HG03460 (cell line): ENCODE data around the gene GGT7.
A peak's percentile ranks its signal among the peaks of the same experiment; 100 is the strongest.
"Not testable (repeated sequence)": the region's sequence is repeated elsewhere in the genome, so short reads cannot be mapped to it uniquely, and the experiment has no call there.

Source experiments
- ATAC-seq: cut with Tn5 transposase; IDR thresholded peaks from one replicate; pipeline ENCODE4 v1.9.1; 2021; ENCODE audit not compliant: unreplicated experiment

Gene GGT7

GRCh38 chr20:34850969-34851368 is 21.7 kb downstream of the GGT7 start:
- ATAC-seq, result no peak

DNA sequence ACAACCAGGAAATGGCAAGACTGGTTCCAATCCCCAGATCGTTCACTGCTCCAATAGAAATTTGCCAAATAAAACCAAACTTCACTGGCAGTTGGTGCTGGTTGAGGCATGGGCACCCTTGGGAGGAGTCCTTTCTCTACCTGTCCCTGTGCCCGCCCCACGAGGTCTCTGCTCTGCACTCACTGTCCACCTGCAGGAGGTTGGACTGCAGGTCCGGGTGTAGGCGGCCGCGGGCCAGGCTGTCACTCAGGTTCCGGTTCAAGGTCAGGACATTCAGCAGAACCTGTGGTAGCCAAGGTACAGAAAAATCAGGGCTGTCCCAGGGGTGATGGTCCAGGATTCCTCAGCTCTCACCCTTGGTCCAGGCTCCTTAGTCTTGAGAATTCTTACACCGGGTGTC is 22.9 kb downstream of the GGT7 start:
- ATAC-seq, result no peak

DNA sequence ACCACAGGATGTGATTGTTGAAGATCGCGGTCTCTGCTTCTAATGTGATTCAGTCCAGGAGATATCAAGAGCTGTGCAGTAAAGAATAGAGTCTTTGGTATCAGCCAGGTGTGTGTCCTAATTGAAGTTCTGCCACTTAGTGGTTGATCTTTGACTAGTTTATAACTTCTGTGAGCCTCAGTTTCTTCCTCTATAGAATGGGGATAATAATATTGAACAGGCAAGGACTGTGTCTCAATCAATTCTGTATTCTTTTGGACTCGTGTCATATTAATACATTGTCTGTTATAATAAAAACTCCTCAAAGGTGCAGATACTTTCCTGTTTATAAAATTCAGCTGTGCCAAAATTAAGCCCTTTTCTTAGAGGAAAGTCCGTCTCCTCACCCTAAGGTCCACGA is 24.1 kb downstream of the GGT7 start:
- no peak for ATAC-seq

DNA sequence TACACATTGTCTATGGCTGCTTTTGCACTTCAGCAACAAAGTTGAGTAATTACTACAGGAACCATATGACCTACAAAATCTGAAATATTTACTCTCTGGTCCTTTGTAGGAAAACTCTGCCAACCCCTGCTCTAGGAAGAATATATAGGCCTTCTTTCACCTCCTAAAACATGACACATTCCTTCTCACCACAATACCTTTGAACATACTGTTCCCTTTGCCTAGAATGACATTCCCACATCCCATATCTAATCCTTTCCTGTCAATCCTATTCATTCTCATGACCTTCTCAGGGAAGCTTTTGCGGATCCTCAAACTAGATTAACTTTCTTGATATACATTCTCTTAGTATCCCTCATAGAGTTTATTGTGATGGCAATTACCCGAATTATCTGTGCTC is 29.2 kb downstream of the GGT7 start:
- no peak for ATAC-seq

DNA sequence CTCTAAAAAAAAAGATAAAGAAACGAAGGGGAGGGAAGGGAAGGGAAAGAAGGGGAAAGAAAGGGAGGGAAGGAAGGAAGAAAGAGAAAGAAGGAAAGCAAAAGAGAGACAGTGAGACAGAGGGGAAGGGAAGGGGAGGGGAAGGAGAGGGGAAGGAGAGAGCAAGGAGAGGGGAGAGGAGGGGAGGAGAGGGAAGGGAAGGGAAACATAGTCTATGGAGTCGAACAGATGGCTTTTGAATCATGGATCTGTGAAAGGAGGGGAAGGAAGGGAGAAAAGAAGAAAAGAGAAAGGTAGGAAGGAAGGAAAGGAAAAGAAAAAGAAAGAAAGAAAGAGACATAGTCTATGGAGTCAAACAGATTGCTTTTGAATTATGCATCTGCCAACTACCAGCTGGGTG is 30.5 kb downstream of the GGT7 start:
- ATAC-seq, result no peak

DNA sequence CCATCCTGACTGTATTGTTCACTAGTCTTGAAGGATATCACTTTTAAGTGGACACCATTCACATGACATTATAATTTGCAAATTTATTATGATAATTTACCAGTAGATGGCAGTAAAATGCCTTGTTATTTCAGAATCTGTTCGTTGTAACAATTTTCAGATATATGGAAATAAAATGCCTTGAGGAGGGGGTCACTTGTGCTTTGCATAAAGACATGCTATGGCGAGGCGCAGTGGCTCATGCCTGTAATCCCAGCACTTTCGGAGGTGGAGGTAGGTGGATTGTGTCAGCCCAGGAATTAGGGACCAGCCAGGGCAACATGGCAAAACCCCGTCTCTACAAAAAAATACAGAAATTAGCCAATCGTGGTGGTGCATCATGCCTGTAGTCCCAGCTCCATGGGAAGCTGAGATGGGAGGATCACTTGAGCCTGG is 38.2 kb downstream of the GGT7 start:
- ATAC-seq, result no peak

DNA sequence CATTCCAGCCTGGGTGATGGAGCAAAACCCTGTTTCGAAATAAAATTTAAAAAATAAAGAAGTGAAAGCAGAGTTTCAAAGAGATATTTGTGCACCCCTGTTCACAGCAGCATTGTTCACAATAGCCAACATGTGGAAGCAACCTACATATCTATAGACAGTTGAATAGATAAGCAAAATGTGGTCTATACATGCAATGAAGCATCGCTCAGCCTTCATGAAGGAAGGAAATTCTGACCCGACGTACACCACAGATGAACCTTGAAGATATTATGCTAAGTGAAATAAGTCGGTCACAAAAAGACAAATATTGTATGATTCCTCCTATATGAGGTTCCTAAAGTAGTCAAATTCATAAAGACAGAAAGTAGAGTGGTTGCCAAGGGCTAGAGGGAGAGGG is 40.7 kb downstream of the GGT7 start:
- ATAC-seq, result no peak

DNA sequence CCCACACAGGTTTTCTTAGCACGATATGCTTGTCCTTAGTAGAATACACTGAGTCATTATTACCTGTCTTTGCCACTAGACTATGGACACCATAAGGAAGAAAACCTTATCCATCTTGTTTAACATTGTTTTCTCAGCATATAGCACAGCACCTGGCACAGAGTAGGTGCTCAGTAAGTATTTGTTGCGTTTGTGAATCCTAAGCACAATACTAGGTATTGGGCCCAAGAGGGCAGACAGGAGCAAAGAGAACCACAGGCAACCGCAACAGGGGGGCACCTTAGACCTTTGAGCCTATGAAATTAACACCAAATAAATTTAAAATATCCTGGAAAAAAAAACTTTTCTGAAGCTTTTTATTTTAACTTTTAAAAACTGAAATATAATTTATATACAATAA is 43.5 kb downstream of the GGT7 start:
- no peak for ATAC-seq

- peak; percentile 50 for ATAC-seq
Observed at GRCh38 chr20:34825530-34826362, 46.9 kb downstream of the GGT7 start, which contains the start of gene NCOA6. Gene NCOA6 (minus strand): TSS chr20:34825651. CDS start chr20:34782355, 43,296 bp downstream.

DNA sequence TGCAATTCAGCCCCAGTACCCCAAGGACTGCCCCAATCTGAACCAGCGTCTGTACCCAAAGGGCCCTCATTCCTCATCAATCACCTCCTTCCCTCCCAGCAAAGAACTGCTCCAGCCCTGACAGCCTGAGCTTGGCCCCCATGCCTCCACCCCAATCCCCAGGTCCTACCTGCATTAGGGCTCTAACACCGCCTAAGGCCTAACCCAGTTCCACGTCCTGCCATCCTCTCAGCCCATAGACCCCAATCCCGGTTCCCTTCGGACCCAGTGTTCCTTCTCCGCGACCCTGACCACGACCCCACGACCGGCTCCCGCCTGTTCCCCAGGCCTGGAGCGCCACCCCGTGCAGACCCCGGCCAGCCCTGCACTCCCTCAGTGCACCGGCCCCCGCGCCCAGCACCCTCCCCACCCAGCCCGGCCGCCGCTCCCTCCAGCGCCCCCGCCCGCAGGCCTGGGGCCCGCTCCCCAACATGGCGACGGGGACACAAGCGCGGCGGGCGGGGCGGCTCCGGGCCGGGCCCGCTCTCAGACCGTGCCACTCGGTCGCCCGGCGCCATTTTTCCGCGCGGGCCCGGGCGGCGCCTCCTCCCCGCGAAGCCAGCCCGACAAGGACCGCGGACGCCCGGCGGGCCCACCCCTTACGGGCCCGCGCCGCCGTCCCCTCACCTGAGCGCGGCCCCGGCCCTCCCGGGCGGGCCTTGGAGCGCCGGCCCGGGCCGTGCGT is 47.7 kb downstream of the GGT7 start:
- ATAC-seq, result peak; percentile 72

GRCh38 chr20:34824452-34824805 is 48.2 kb downstream of the GGT7 start:
- ATAC-seq, result peak; percentile 55

- ATAC-seq, result no peak
Observed at GRCh38 chr20:34824026-34824425, 48.6 kb downstream of the GGT7 start.

DNA sequence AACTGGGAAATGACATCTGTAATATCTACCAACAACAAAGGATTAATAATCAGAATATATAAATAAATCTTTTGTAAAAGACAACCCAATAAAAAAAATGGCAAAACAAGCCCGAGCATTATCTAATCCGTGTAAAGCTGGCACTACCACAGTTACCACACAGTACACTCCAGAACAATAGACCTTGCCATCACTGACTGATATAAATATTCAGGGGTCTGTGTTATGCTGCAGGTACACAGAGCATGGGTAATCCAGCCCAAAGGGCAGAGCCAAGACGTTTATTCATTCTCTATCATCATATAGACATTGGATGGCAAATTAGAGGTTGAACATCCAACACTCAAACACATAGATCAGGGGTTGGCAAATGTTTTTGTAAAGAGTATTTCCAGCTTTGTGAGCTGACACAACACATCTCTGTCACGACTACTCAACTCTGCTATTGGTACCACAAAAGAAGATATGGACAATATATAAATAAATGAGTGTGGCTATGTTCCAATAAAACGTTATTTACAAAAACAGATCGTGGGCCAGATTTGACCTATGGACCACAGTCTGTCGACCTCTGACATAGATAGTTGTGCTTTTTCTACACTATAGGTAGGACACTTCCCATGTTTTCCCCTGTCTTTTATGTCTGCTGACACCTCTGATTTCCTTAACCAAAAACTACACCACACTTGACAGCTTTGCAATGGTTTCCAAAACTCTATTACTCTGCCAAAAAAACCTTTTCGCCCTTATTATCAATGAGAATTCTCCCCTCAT is 51.7 kb downstream of the GGT7 start:
- no peak for ATAC-seq

DNA sequence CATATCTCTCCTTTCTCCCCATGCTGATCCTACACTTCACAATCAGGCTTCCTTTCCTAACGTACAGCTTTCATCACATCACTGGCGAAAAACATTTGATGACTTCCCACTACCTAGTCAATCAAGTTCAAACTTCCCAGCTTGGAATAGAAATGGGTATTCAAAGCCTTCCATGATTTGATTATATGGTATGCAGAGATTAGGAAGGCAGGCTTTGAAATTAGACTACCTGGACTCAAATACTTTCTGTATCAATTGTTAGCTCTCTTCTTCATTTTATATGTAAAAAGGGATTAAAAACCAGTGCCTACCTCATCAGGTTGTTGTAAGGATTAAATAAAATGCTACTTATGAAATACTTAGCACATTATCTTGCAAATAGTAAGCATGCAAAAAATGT is 54.9 kb downstream of the GGT7 start:
- no peak for ATAC-seq

DNA sequence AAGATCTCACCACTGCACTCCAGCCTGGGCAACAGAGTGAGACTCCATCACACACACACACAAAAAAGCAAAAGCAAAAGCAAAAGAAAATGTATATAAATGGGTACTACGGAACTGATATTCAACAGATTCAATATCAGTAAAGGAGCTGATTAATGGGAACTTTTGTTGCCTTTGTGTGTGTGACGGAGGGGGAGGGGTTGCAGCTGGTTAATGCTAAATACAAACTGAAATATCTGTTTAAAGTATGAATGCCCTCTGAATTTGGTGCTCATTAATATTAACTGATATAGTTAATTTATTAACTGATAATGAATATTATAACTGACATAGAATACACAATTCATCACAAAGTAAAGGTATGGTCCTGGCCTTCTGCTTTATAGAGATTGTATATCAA is 55.6 kb downstream of the GGT7 start:
- no peak for ATAC-seq

DNA sequence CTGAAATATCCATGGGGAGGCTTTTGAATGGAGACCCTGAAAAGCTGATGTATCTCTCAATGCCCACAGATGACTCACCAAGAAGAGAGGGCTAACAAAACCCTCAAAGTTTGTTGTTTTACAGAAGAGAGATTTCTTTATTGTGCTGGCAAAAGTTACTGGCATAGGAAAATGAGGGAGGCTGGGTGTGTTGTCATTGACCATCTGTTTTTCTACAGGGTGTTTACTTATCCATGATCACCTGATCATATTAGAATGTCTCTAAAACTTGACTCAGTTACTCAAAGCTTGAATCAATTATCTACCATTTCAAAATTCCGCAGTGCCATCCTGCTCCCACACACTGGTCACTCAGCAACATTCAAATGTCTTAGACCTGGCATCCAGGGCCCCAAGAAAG is 57.0 kb downstream of the GGT7 start:
- ATAC-seq, result no peak

GRCh38 chr20:34808583-34808982 is 64.1 kb downstream of the GGT7 start:
- ATAC-seq, result no peak

GRCh38 chr20:34807944-34808465 is 64.7 kb downstream of the GGT7 start:
- not testable (repeated sequence) for ATAC-seq

DNA sequence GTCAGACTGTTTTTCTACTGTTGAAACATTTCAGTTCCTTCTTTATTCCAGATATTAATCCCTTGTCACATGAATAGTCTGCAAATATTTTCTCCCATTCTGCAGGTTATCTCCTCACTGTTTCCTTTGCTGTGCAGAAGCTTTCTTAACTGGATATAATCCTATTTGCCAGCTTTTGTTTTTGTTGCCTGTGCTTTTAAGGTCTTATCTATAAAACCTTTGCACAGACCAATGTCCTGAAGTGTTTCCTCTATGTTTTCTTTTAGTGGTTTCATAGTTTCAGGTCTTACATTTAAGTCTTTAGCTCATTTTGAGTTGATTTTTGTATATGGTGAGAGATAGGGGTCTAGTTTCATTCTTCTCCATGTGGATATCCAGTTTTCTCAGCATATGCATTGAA is 66.4 kb downstream of the GGT7 start:
- ATAC-seq, result no peak

DNA sequence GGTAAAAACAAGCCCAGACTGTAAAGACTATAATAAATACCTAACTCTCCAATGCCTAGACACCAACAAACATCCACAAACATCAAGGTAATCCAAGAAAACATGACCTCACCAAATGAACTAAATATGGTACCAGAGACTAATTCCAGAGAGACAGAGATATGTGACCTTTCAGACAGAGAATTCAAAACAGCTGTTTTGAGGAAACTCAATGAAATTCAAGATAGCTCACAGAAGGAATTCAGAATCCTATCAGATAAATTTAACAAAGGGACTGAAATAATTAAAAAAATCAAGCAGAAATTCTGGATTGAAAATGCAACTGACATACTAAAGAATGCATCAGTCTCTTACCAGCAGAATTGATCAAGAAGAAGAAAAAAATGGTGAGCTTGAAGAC is 73.8 kb downstream of the GGT7 start:
- no peak for ATAC-seq

DNA sequence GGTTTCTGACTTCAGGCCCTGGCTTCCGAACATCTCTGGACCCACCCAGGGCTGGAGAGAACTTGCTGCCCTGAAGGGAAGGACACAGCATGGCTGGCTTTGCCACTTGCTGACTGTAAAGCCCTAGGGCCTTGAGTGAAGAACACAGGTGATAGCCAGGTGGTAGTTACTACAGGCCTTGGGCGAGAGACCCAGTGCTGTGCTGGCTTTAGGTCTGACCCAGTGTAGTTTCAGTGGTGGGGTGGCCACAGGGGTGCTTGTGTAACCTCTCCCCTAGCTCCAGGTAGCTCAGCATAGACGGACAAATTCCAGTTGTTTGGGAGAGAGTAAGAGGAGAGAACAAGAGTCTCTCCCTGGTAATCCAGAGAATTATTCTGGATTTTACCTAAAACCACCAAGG is 74.3 kb downstream of the GGT7 start:
- ATAC-seq, result no peak
